Type B pancreatic cell (in vitro differentiated cells): ENCODE results near the gene TMEM87B. TPM values are rescaled to one million over a fixed set of nuclear protein-coding genes. Genes with fewer than 3 reads are reported as not detected.

Experiments used
- DNase-seq: peaks from one replicate; pipeline ENCODE4 v3.0.0; 2021; ENCODE audit warnings: mixed read lengths; ENCODE audit not compliant: unreplicated experiment; ENCODE audit errors: extremely low spot score
- H3K27ac Mint-ChIP-seq: 2 replicates; pipeline ENCODE4 v1.8.0; 2021; ENCODE audit warnings: mild to moderate bottlenecking, mixed read lengths
- H3K27me3 Mint-ChIP-seq: 2 replicates; pipeline ENCODE4 v1.8.0; 2021; ENCODE audit warnings: mixed read lengths
- H3K36me3 Mint-ChIP-seq: 2 replicates; pipeline ENCODE4 v1.8.0; 2021; ENCODE audit warnings: mixed read lengths
- H3K4me1 Mint-ChIP-seq: one replicate; pipeline ENCODE4 v1.8.0; 2021; ENCODE audit warnings: mixed read lengths; ENCODE audit not compliant: unreplicated experiment
- H3K4me3 Mint-ChIP-seq: 2 replicates; pipeline ENCODE4 v1.8.0; 2021; ENCODE audit warnings: mild to moderate bottlenecking, mixed read lengths
- H3K9me3 Mint-ChIP-seq: 2 replicates; pipeline ENCODE4 v1.8.0; 2021; ENCODE audit warnings: mixed read lengths
- total RNA-seq: library from RNA; stranded (reverse); gene quantifications from 2 replicates; pipeline ENCODE4 v1.2.1, GENCODE V29; 2021; ENCODE audit warnings: low replicate concordance
- TF ChIP-seq, protein P1 (sequence below): fragments of 200-600 bp; sonication (generic); conservative IDR thresholded peaks from 2 replicates; pipeline ENCODE4 v1.5.0; 2021; ENCODE audit warnings: antibody characterized with exemption, mild to moderate bottlenecking

Gene TMEM87B
- total RNA-seq, 1 donor from 2014 or later: 15.5 TPM

- Mint-ChIP-seq H3K27ac (no peak overlapping the region), H3K4me3 (no peak overlapping the region), H3K9me3 (peaks cover 5% of the 10 kb centered on the region), H3K4me1 (no peaks in the 10 kb centered on the region), H3K27me3 (no peaks in the 10 kb centered on the region), H3K36me3 (peaks cover 3% of the 10 kb centered on the region)
- TF ChIP-seq, protein P1, sequence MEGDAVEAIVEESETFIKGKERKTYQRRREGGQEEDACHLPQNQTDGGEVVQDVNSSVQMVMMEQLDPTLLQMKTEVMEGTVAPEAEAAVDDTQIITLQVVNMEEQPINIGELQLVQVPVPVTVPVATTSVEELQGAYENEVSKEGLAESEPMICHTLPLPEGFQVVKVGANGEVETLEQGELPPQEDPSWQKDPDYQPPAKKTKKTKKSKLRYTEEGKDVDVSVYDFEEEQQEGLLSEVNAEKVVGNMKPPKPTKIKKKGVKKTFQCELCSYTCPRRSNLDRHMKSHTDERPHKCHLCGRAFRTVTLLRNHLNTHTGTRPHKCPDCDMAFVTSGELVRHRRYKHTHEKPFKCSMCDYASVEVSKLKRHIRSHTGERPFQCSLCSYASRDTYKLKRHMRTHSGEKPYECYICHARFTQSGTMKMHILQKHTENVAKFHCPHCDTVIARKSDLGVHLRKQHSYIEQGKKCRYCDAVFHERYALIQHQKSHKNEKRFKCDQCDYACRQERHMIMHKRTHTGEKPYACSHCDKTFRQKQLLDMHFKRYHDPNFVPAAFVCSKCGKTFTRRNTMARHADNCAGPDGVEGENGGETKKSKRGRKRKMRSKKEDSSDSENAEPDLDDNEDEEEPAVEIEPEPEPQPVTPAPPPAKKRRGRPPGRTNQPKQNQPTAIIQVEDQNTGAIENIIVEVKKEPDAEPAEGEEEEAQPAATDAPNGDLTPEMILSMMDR: no peak
- DNase-seq: no peak
Measured at GRCh38 chr2:112162956-112163355, 107.9 kb downstream of the TMEM87B start.

- H3K4me3 Mint-ChIP-seq: no peak overlapping the region
- no peak for DNase-seq
- H3K27ac Mint-ChIP-seq: no peak overlapping the region
Measured at GRCh38 chr2:112163541-112163981, 108.5 kb downstream of the TMEM87B start.

GRCh38 chr2:112164876-112165275 is 109.8 kb downstream of the TMEM87B start:
- Mint-ChIP-seq H3K9me3 (no peaks in the 10 kb centered on the region), H3K4me3 (no peak overlapping the region), H3K27me3 (no peaks in the 10 kb centered on the region), H3K4me1 (peaks cover 5% of the 10 kb centered on the region), H3K27ac (no peak overlapping the region), H3K36me3 (peaks cover 3% of the 10 kb centered on the region)
- TF ChIP-seq, protein P1: no peak
- no peak for DNase-seq

More at GRCh38 chr2:112163541-112163981, 108.5 kb downstream of the TMEM87B start:
- Mint-ChIP-seq H3K27me3 (no peaks in the 10 kb centered on the region), H3K9me3 (peaks cover 5% of the 10 kb centered on the region), H3K4me1 (no peaks in the 10 kb centered on the region), H3K36me3 (peaks cover 3% of the 10 kb centered on the region)
- TF ChIP-seq, protein P1: no peak

GRCh38 chr2:112165296-112165695 is 110.2 kb downstream of the TMEM87B start:
- DNase-seq: no peak
- no peaks in the 10 kb centered on the region for H3K27me3 Mint-ChIP-seq
- H3K36me3 Mint-ChIP-seq: peaks cover 2% of the 10 kb centered on the region
- H3K4me1 Mint-ChIP-seq: peaks cover 5% of the 10 kb centered on the region
- no peak overlapping the region for H3K4me3 Mint-ChIP-seq
- no peak overlapping the region for H3K27ac Mint-ChIP-seq
- TF ChIP-seq, protein P1: no peak
- no peaks in the 10 kb centered on the region for H3K9me3 Mint-ChIP-seq

DNA sequence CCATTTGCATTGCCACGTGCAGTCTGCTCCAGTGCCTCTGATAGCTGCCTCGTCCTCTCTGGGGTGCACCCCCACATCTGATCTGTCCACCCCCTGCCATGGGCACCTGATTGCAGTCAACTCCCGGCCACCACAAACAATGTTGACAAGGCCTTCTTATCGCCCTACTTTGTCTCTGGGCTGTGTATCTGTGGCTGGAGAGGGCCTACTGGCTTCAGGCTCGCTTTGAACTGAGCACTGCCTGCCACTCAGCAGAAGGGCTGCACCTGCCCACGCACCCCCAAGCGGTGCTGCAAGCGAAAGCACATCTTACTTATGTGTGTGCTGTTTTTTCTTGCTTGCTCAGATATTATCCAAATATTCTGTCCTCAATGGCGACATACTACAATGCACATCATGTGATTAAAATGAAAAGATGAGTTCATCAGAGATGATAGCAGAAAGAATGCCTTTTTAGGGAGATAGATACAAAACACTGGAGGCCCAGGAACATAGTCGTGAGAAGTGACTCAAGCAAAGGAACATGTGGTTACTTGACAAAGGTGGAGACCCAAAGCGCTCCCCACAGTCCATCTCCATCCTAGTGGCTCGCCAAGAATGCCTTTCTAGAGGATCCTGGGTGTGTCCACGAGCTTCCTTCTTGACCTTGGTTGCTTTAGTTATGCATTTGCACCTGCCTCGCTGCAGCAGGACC is 111.9 kb downstream of the TMEM87B start:
- no peak for DNase-seq
- TF ChIP-seq, protein P1: no peak
- Mint-ChIP-seq H3K36me3 (no peaks in the 10 kb centered on the region), H3K27me3 (no peaks in the 10 kb centered on the region), H3K9me3 (no peaks in the 10 kb centered on the region), H3K4me1 (peaks cover 5% of the 10 kb centered on the region), H3K4me3 (no peak overlapping the region), H3K27ac (no peak overlapping the region)
